T47D (cell line): ENCODE measurements around the gene LRP2.
A peak's percentile ranks its signal among the peaks of the same experiment; 100 is the strongest.

Experiments
- DNase-seq, 2 experiments: peaks; one replicate each; pipeline versions ENCODE4 v3.0.0 to v3.0.0-alpha.2; 2011 to 2012; ENCODE audit warnings: low read depth in 1 of 2, low spot score in 1 of 2
- JUND ChIP-seq: IDR thresholded peaks from 2 replicates; pipeline ENCODE4 v1.6.1; 2012; ENCODE audit warnings: low read depth
- in situ Hi-C: cut with HindIII; loops from 2 replicates; pipeline ENCODE4 v1.10.0; 2016; ENCODE audit warnings: low sequenced_read_pairs, low pct_unique_long_range_greater_than_20kb

LRP2 gene

GRCh38 chr2:169237286-169237685 lies 125.0 kb downstream of the LRP2 start:
- in situ Hi-C loops: no loop called here
- TF ChIP-seq JUND: no peak
- peak in 1 of 2 experiments; percentile 16 for DNase-seq

- in situ Hi-C loops: no loop called here
- no peak for DNase-seq
- TF ChIP-seq JUND: no peak
These were observed 129.7 kb downstream of the LRP2 start for GRCh38 chr2:169232551-169233154.

GRCh38 chr2:169230204-169230603 lies 132.1 kb downstream of the LRP2 start:
- in situ Hi-C loops: no loop called here
- no peak for DNase-seq
- no peak for TF ChIP-seq JUND

GRCh38 chr2:169229590-169229989 lies 132.7 kb downstream of the LRP2 start:
- in situ Hi-C loops: no loop called here
- DNase-seq: no peak
- TF ChIP-seq JUND: no peak

GRCh38 chr2:169225906-169226305 lies 136.4 kb downstream of the LRP2 start:
- in situ Hi-C loops: no loop called here
- TF ChIP-seq JUND: no peak
- no peak for DNase-seq

- DNase-seq: no peak
- in situ Hi-C loops: no loop called here
- TF ChIP-seq JUND: no peak
These were observed 137.0 kb downstream of the LRP2 start for GRCh38 chr2:169225233-169225750.

GRCh38 chr2:169222665-169223064 lies 139.7 kb downstream of the LRP2 start:
- in situ Hi-C loops: no loop called here

GRCh38 chr2:169221745-169222369 lies 140.5 kb downstream of the LRP2 start:
- DNase-seq: peak; percentile 3 to 54
- TF ChIP-seq JUND: no peak
- in situ Hi-C loops: no loop called here

More at GRCh38 chr2:169222665-169223064, 139.7 kb downstream of the LRP2 start:
- TF ChIP-seq JUND: no peak
- no peak for DNase-seq

- no peak for DNase-seq
- in situ Hi-C loops: no loop called here
- no peak for TF ChIP-seq JUND
These were observed 151.4 kb downstream of the LRP2 start for GRCh38 chr2:169210917-169211316.

- no peak for DNase-seq
- no peak for TF ChIP-seq JUND
- in situ Hi-C loops: no loop called here
These were observed 154.3 kb downstream of the LRP2 start for GRCh38 chr2:169208026-169208425.

GRCh38 chr2:169205176-169205575 lies 157.2 kb downstream of the LRP2 start:
- no peak for DNase-seq
- no peak for TF ChIP-seq JUND
- in situ Hi-C loops: no loop called here

- in situ Hi-C loops: no loop called here
- peak; percentile 14 to 82 for DNase-seq
- TF ChIP-seq JUND: no peak
These were observed 158.4 kb downstream of the LRP2 start for GRCh38 chr2:169203952-169204351.

- in situ Hi-C loops: no loop called here
- no peak for DNase-seq
- no peak for TF ChIP-seq JUND
These were observed 161.6 kb downstream of the LRP2 start for GRCh38 chr2:169200756-169201155.
